H1 (cell line): Measurements from ENCODE around the gene ZDHHC16. TPM values are rescaled to one million over a fixed set of nuclear protein-coding genes. Genes with fewer than 3 reads are reported as not detected.

Experiments used
- CTCF ChIA-PET: fragments of 300-600 bp; sonication (Branson Sonifier 250); formaldehyde crosslinking; loops from one replicate; lab custom pipeline; 2021; ENCODE audit not compliant: partially characterized antibody; lab: Charles Lee
- POLR2A ChIA-PET: fragments of 300-600 bp; sonication (Branson Sonifier 250); formaldehyde crosslinking; loops from one replicate; lab custom pipeline; 2021; ENCODE audit warnings: inconsistent platforms; ENCODE audit not compliant: partially characterized antibody; lab: Charles Lee
- DNase-seq, 2 experiments: peaks; one replicate each; pipeline versions ENCODE4 v3.0.0 to v3.0.0-alpha.2; 2010 to 2022; ENCODE audit warnings: low spot score in 2 of 2, low read depth in 1 of 2, mixed read lengths in 1 of 2
- FAIRE-seq: peaks from 2 replicates; lab custom pipeline; 2011; peaks lifted over from hg19 to GRCh38; lab: Jason Lieb, UNC
- H2AFZ ChIP-seq: 2 replicates; pipeline ENCODE4 v1.8.1; 2012; ENCODE audit warnings: low read length, inconsistent platforms
- H2AK5ac ChIP-seq: 2 replicates; pipeline ENCODE4 v1.6.1; 2013; ENCODE audit warnings: low read depth, low read length
- H2BK120ac ChIP-seq: replicated peaks from 2 replicates; pipeline ENCODE3; 2013; ENCODE audit warnings: low read depth, low read length, inconsistent platforms
- H2BK12ac ChIP-seq: 2 replicates; pipeline ENCODE4 v1.6.1; 2013; ENCODE audit warnings: low read depth, low read length
- H2BK15ac ChIP-seq: 2 replicates; pipeline ENCODE4 v1.6.1; 2013; ENCODE audit warnings: low read length
- H2BK20ac ChIP-seq: 2 replicates; pipeline ENCODE4 v1.6.1; 2013; ENCODE audit warnings: low read length
- H2BK5ac ChIP-seq: 2 replicates; pipeline ENCODE4 v1.6.1; 2013; ENCODE audit warnings: low read depth, low read length
- H3K14ac ChIP-seq: 2 replicates; pipeline ENCODE4 v1.6.1; 2013; ENCODE audit warnings: inconsistent platforms; ENCODE audit not compliant: insufficient read length
- H3K18ac ChIP-seq: 2 replicates; pipeline ENCODE4 v1.6.1; 2013; ENCODE audit warnings: low read length; ENCODE audit errors: extremely low read depth
- H3K23ac ChIP-seq: 2 replicates; pipeline ENCODE4 v1.6.1; 2013; ENCODE audit warnings: inconsistent platforms; ENCODE audit not compliant: insufficient read length
- H3K23me2 ChIP-seq: 2 replicates; pipeline ENCODE4 v1.6.1; 2013; ENCODE audit warnings: low read depth, low read length
- H3K27ac ChIP-seq: 2 replicates; pipeline ENCODE4 v1.6.1; 2011; ENCODE audit warnings: low read depth, low read length, inconsistent platforms
- H3K27me3 ChIP-seq, 4 experiments: replicated peaks in 1 of 4; 1 replicate in 1 of 4; 2 replicates in 3 of 4; pipeline versions ENCODE4 v1.6.1 to v1.8.1; 2011 to 2013; ENCODE audit warnings: low read length in 3 of 4, mild to moderate bottlenecking in 3 of 4, inconsistent platforms in 2 of 4, mixed read lengths in 2 of 4, moderate library complexity in 1 of 4; ENCODE audit not compliant: control insufficient read depth in 3 of 4, insufficient read depth in 3 of 4; ENCODE audit errors: extremely low read depth in 1 of 4
- H3K36me3 ChIP-seq, 4 experiments: 2 replicates each; pipeline versions ENCODE4 v1.6.1 to v1.8.1; 2011 to 2013; ENCODE audit warnings: mild to moderate bottlenecking in 4 of 4, low read length in 3 of 4, moderate library complexity in 2 of 4, control low read depth in 1 of 4, inconsistent platforms in 1 of 4; ENCODE audit not compliant: insufficient read depth in 4 of 4, control insufficient read depth in 2 of 4
- H3K4ac ChIP-seq: replicated peaks from 2 replicates; pipeline ENCODE3; 2013; ENCODE audit warnings: low read length, low read depth, mixed read lengths, inconsistent platforms; ENCODE audit not compliant: insufficient read length
- H3K4me1 ChIP-seq, 4 experiments: replicated peaks in 1 of 4; 1 replicate in 1 of 4; 2 replicates in 3 of 4; pipeline versions ENCODE4 v1.6.1 to v1.8.1; 2011 to 2013; ENCODE audit warnings: low read length in 3 of 4, inconsistent platforms in 2 of 4, mixed read lengths in 1 of 4; ENCODE audit not compliant: insufficient read depth in 4 of 4, control insufficient read depth in 3 of 4
- H3K4me2 ChIP-seq, 2 experiments: 2 replicates each; pipeline versions ENCODE4 v1.6.1 to v1.8.1; 2011 to 2013; ENCODE audit warnings: low read depth in 2 of 2, low read length in 2 of 2, control low read depth in 1 of 2, inconsistent platforms in 1 of 2, mild to moderate bottlenecking in 1 of 2; ENCODE audit not compliant: insufficient read depth in 1 of 2
- H3K4me3 ChIP-seq, 4 experiments: fragments of 200-600, 300-600 bp in 1 of 4; sonication (generic), shearing (Covaris generic), sonication (Bioruptor Twin) in 1 of 4; 2 replicates each; pipeline versions ENCODE4 v1.5.1 to v1.8.1; 2011 to 2016; ENCODE audit warnings: low read length in 4 of 4, low read depth in 3 of 4, control low read depth in 2 of 4, inconsistent platforms in 2 of 4, mild to moderate bottlenecking in 2 of 4, mixed read lengths in 1 of 4, moderate library complexity in 1 of 4; ENCODE audit not compliant: insufficient read depth in 2 of 4; ENCODE audit errors: extremely low read depth in 1 of 4
- H3K56ac ChIP-seq: replicated peaks from 2 replicates; pipeline ENCODE3; 2013; ENCODE audit warnings: low read depth, mild to moderate bottlenecking, mixed read lengths, low read length, inconsistent platforms; ENCODE audit not compliant: insufficient read length
- H3K79me1 ChIP-seq: 2 replicates; pipeline ENCODE4 v1.6.1; 2013; ENCODE audit warnings: low read depth, low read length, control low read depth
- H3K79me2 ChIP-seq, 2 experiments: 2 replicates each; pipeline versions ENCODE4 v1.6.1 to v1.8.1; 2012 to 2013; ENCODE audit warnings: low read length in 2 of 2, mild to moderate bottlenecking in 2 of 2, inconsistent platforms in 1 of 2; ENCODE audit not compliant: insufficient read depth in 2 of 2, control insufficient read depth in 1 of 2
- H3K9ac ChIP-seq, 4 experiments: replicated peaks in 1 of 4; 1 replicate in 1 of 4; 2 replicates in 3 of 4; pipeline versions ENCODE4 v1.6.1 to v1.8.1; 2011 to 2013; ENCODE audit warnings: low read depth in 3 of 4, low read length in 3 of 4, control low read depth in 2 of 4, mild to moderate bottlenecking in 2 of 4, moderate library complexity in 2 of 4, inconsistent platforms in 1 of 4; ENCODE audit errors: extremely low read depth in 1 of 4
- H3K9me3 ChIP-seq, 2 experiments: 2 replicates each; pipeline versions ENCODE4 v1.6.1 to v1.8.1; 2012 to 2013; ENCODE audit warnings: mild to moderate bottlenecking in 2 of 2, moderate library complexity in 2 of 2, control low read depth in 1 of 2, inconsistent platforms in 1 of 2, low read depth in 1 of 2, low read length in 1 of 2, mixed read lengths in 1 of 2; ENCODE audit not compliant: insufficient read depth in 2 of 2
- H4K20me1 ChIP-seq, 2 experiments: replicated peaks in 1 of 2; 2 replicates each; pipeline versions ENCODE3 to v1.8.1; 2011 to 2013; ENCODE audit warnings: inconsistent platforms in 2 of 2, low read length in 2 of 2, mild to moderate bottlenecking in 1 of 2; ENCODE audit not compliant: insufficient read depth in 2 of 2, control insufficient read depth in 1 of 2
- H4K5ac ChIP-seq: 2 replicates; pipeline ENCODE4 v1.6.1; 2013; ENCODE audit warnings: low read length, low read depth, mixed read lengths, inconsistent platforms; ENCODE audit not compliant: insufficient read length
- H4K8ac ChIP-seq: 2 replicates; pipeline ENCODE4 v1.8.0; 2013; ENCODE audit warnings: mild to moderate bottlenecking, moderate library complexity, low read length, inconsistent platforms; ENCODE audit not compliant: insufficient read depth; ENCODE audit errors: extremely low read depth
- H4K91ac ChIP-seq: replicated peaks from 2 replicates; pipeline ENCODE3; 2013; ENCODE audit warnings: low read length, mixed read lengths, inconsistent platforms; ENCODE audit not compliant: insufficient read length
- BRCA1 ChIP-seq: IDR thresholded peaks from 2 replicates; pipeline ENCODE4 v1.6.1; 2012; ENCODE audit warnings: low read depth, low read length, improper control_type of control experiment
- CEBPB ChIP-seq: IDR thresholded peaks from 2 replicates; pipeline ENCODE4 v1.6.1; 2012; ENCODE audit warnings: low read depth, low read length
- CREB1 ChIP-seq: IDR thresholded peaks from 2 replicates; pipeline ENCODE4 v1.6.1; 2012; ENCODE audit warnings: inconsistent platforms
- GTF2F1 ChIP-seq: IDR thresholded peaks from 2 replicates; pipeline ENCODE4 v1.6.1; 2012; ENCODE audit warnings: low read depth, low read length, improper control_type of control experiment, borderline replicate concordance
- KDM5A ChIP-seq: fragments of 200-600 bp; IDR thresholded peaks from 2 replicates; pipeline ENCODE4 v1.7.1; 2012; ENCODE audit warnings: mild to moderate bottlenecking, low read length, inconsistent platforms, mixed read lengths
- SP2 ChIP-seq: IDR thresholded peaks from 2 replicates; pipeline ENCODE4 v1.6.1; 2012; ENCODE audit warnings: mild to moderate bottlenecking, low read length, inconsistent platforms
- USF2 ChIP-seq: IDR thresholded peaks from 2 replicates; pipeline ENCODE4 v1.6.1; 2011; ENCODE audit warnings: low read length, improper control_type of control experiment
- WGBS, 2 experiments: shearing (Covaris generic) in 1 of 2; methylation state at CpG; one replicate each; pipeline versions ENCODE4 v1.1.6 to v1.1.7; 2013 to 2015; ENCODE audit warnings: low lambda C conversion rate in 2 of 2, mixed read lengths in 2 of 2, inconsistent platforms in 1 of 2, low coverage in 1 of 2, missing lambda C conversion rate in 1 of 2; ENCODE audit not compliant: insufficient replicate concordance in 2 of 2, insufficient coverage in 1 of 2, insufficient read length in 1 of 2; ENCODE audit errors: extremely low coverage in 1 of 2, missing lambda C conversion rate in 1 of 2; 5-methylcytosine and 5-hydroxymethylcytosine counted together
- polyA plus RNA-seq, 7 experiments: library from polyadenylated mRNA; depleted of rRNA in 3 of 7; stranded (reverse) in 5 of 7; unstranded in 2 of 7; fragments of >200 nt in 5 of 7; fragments of 200-250 nt in 2 of 7; gene quantifications; 1 replicate in 5 of 7; 2 replicates in 1 of 7; 4 replicates in 1 of 7; pipeline versions ENCODE4 v1.2.1 to v1.2.3, GENCODE V29; 2011 to 2013; ENCODE audit warnings: missing spikeins in 2 of 7, mixed read lengths in 2 of 7
- total RNA-seq: library from RNA; stranded (reverse); fragmentation: NEBNext Ultra II Directional; extraction: Animal tissue kit (Norgen Biotek cat#: 25700); gene quantifications from 2 replicates; pipeline ENCODE4 v1.2.1, GENCODE V29; 2021

The ZDHHC16 gene
- total and polyA plus RNA-seq, 2 of the 8 experiments (the other 6 are each of a cell fraction or from before 2014, with no cell fraction given), result 45.9 to 108 TPM

DNA sequence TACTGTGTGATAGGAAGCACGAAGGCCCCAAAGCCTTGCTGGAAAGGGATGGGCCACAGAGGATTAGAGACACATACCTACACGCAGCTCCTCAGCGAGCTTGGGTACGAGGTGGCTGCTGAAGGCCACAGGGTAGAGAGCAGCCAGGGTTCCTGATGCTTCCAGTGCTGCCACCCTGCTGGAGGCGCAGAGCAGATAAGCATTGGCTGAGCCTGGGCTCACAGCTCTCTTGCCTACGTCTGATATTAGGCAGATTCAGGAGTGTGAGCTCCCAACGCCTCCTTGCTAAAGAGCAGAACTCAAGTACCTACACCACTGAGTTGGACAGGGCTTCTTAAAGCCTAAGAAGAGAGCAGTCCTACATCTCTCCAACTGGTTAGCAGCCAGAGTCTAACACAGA, 20.0 kb downstream of the ZDHHC16 start:
- Histone ChIP-seq H4K20me1 (peaks cover 3 to 4% of the 10 kb centered on the region in 2 experiments), H2AFZ (no peak overlapping the region), H3K23ac (no peak overlapping the region), H3K27me3 (no peaks in the 10 kb centered on the region), H2BK5ac (no peak overlapping the region), H3K4me2 (no peak overlapping the region), H3K9ac (no peak overlapping the region), H3K79me2 (no peaks in the 10 kb centered on the region), H3K23me2 (no peaks in the 10 kb centered on the region), H4K91ac (no peak overlapping the region), H4K8ac (no peak overlapping the region), H3K18ac (no peak overlapping the region), H4K5ac (no peak overlapping the region), H3K27ac (no peak overlapping the region), H2BK20ac (no peak overlapping the region), H3K79me1 (no peaks in the 10 kb centered on the region), H3K14ac (no peak overlapping the region), H3K4me1 (no peaks in the 10 kb centered on the region), H3K9me3 (no peaks in the 10 kb centered on the region), H2AK5ac (no peak overlapping the region), H3K4me3 (no peak overlapping the region), H2BK12ac (no peak overlapping the region), H2BK120ac (no peak overlapping the region), H3K56ac (no peak overlapping the region), H3K4ac (no peak overlapping the region), H2BK15ac (no peak overlapping the region), H3K36me3 (peaks cover 36 to 88% (median 74%) of the 10 kb centered on the region in 4 experiments)
- TF ChIP-seq SP2 (no peak), CREB1 (no peak), GTF2F1 (no peak), KDM5A (no peak), BRCA1 (no peak), CEBPB (no peak), USF2 (no peak)
- no peak for DNase-seq
- 89% methylated on average over 7 of the region's 7 CpGs; no CpG with 5 or more reads in 1 of the 2 experiments for WGBS, 2 experiments
- POLR2A ChIA-PET, result interaction anchor here (0.8 to 12.5 kb wide), 6 partner anchors 10 to 67 kb away, joined by 3 to 105 read pairs (median 8); no protein-coding TSS in a partner anchor
- CTCF ChIA-PET, result interaction anchor here (0.7 to 5.5 kb wide), 17 partner anchors 8 to 148 kb away, joined by 3 to 65 read pairs (median 5); partner anchors contain the start of gene ANKRD2
- FAIRE-seq, result no peak
